GM18505 (cell line): ENCODE data around the gene FBL.
"Not testable (repeated sequence)": the region's sequence is repeated elsewhere in the genome, so short reads cannot be mapped to it uniquely, and the experiment has no call there.

Experiments used
- ATAC-seq: cut with Tn5 transposase; IDR thresholded peaks from one replicate; pipeline ENCODE4 v1.9.1; 2021; ENCODE audit not compliant: unreplicated experiment
- POLR2A ChIP-seq: IDR thresholded peaks from 4 replicates; pipeline ENCODE4 v1.6.1; 2011; ENCODE audit warnings: borderline replicate concordance; ENCODE audit not compliant: insufficient read depth, insufficient read length; ENCODE audit errors: extremely low read depth

Gene FBL

GRCh38 chr19:39878398-39878797, 32.2 kb upstream of the FBL start:
- no peak for TF ChIP-seq POLR2A
- no peak for ATAC-seq

GRCh38 chr19:39877982-39878381, 31.8 kb upstream of the FBL start:
- ATAC-seq, result not testable (repeated sequence)

- ATAC-seq, result not testable (repeated sequence)
These were observed 31.3 kb upstream of the FBL start for GRCh38 chr19:39877488-39877887.

GRCh38 chr19:39876486-39876885, 30.3 kb upstream of the FBL start:
- ATAC-seq, result not testable (repeated sequence)

- ATAC-seq, result not testable (repeated sequence)
These were observed 29.3 kb upstream of the FBL start for GRCh38 chr19:39875401-39875864.

GRCh38 chr19:39874404-39874803, 28.2 kb upstream of the FBL start:
- no peak for TF ChIP-seq POLR2A
- ATAC-seq, result no peak

- no peak for TF ChIP-seq POLR2A
- no peak for ATAC-seq
These were observed 27.2 kb upstream of the FBL start for GRCh38 chr19:39873385-39873784.

- no peak for ATAC-seq
These were observed 26.0 kb upstream of the FBL start for GRCh38 chr19:39871886-39872866.

GRCh38 chr19:39871362-39871761, 25.2 kb upstream of the FBL start:
- no peak for TF ChIP-seq POLR2A
- ATAC-seq, result no peak

More at GRCh38 chr19:39871886-39872866, 26.0 kb upstream of the FBL start:
- no peak for TF ChIP-seq POLR2A

- TF ChIP-seq POLR2A, result no peak
- no peak for ATAC-seq
These were observed 24.2 kb upstream of the FBL start for GRCh38 chr19:39870171-39870971.

GRCh38 chr19:39867952-39868351, 21.8 kb upstream of the FBL start:
- no peak for TF ChIP-seq POLR2A
- no peak for ATAC-seq

GRCh38 chr19:39867133-39867532, 21.0 kb upstream of the FBL start:
- ATAC-seq, result no peak
- TF ChIP-seq POLR2A, result no peak

- TF ChIP-seq POLR2A, result no peak
- no peak for ATAC-seq
These were observed 19.8 kb upstream of the FBL start for GRCh38 chr19:39865953-39866352.

- TF ChIP-seq POLR2A, result no peak
These were observed 19.0 kb upstream of the FBL start for GRCh38 chr19:39865186-39865585.

More at GRCh38 chr19:39865186-39865585, 19.0 kb upstream of the FBL start:
- ATAC-seq, result no peak
